HL-60 (cell line): ENCODE data around the gene SLC1A7.

ENCODE experiments used
- DNase-seq, 2 experiments: peaks; one replicate each; pipeline ENCODE4 v3.0.0-alpha.2; 2010 to 2020; ENCODE audit warnings: low read depth in 1 of 2, low spot score in 1 of 2
- H3K27ac ChIP-seq: fragments of 250-450 bp; sonication (Bioruptor Pico); replicated peaks from 2 replicates; pipeline ENCODE4 v1.5.1; 2020; ENCODE audit warnings: mild to moderate bottlenecking, moderate library complexity
- H3K27me3 ChIP-seq: fragments of 250-450 bp; sonication (Bioruptor Pico); 2 replicates; pipeline ENCODE4 v1.5.1; 2021; ENCODE audit warnings: mild to moderate bottlenecking, moderate library complexity; ENCODE audit not compliant: insufficient read depth, poor library complexity, severe bottlenecking
- H3K4me3 ChIP-seq: replicated peaks from 2 replicates; pipeline ENCODE4 v1.5.1; 2011; ENCODE audit warnings: mild to moderate bottlenecking, control low read depth, low read length; ENCODE audit not compliant: insufficient read depth
- GABPA ChIP-seq: IDR thresholded peaks from 2 replicates; pipeline ENCODE4 v1.6.1; 2012; ENCODE audit warnings: low read depth
- POLR2AphosphoS5 ChIP-seq: IDR thresholded peaks from 2 replicates; pipeline ENCODE4 v1.6.1; 2012; ENCODE audit warnings: low read depth
- REST ChIP-seq: IDR thresholded peaks from 2 replicates; pipeline ENCODE4 v1.6.1; 2012; ENCODE audit warnings: low read depth; ENCODE audit not compliant: insufficient replicate concordance
- SPI1 ChIP-seq: IDR thresholded peaks from 2 replicates; pipeline ENCODE4 v1.6.1; 2012; ENCODE audit warnings: low read depth, mild to moderate bottlenecking, borderline replicate concordance
- TF ChIP-seq, protein P1 (sequence below): IDR thresholded peaks from one replicate; pipeline ENCODE4 v1.5.1; 2011; ENCODE audit warnings: low read length, control low read depth, inconsistent platforms; ENCODE audit not compliant: insufficient read depth

The SLC1A7 gene

DNA sequence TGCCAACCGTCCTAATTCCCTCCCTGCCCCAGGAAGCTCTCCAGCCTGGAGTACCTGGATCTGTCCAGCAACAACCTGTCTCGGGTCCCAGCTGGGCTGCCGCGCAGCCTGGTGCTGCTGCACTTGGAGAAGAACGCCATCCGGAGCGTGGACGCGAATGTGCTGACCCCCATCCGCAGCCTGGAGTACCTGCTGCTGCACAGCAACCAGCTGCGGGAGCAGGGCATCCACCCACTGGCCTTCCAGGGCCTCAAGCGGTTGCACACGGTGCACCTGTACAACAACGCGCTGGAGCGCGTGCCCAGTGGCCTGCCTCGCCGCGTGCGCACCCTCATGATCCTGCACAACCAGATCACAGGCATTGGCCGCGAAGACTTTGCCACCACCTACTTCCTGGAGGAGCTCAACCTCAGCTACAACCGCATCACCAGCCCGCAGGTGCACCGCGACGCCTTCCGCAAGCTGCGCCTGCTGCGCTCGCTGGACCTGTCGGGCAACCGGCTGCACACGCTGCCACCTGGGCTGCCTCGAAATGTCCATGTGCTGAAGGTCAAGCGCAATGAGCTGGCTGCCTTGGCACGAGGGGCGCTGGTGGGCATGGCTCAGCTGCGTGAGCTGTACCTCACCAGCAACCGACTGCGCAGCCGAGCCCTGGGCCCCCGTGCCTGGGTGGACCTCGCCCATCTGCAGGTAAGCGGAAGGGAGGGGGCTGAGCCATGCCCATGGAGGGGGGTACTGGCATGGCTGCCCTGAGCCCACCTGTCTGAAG lies 63.9 kb downstream of the SLC1A7 start:
- no peak overlapping the region for H3K4me3 ChIP-seq
- no peak overlapping the region for H3K27ac ChIP-seq
- TF ChIP-seq REST = no peak
- TF ChIP-seq POLR2AphosphoS5 = no peak
- TF ChIP-seq SPI1 = no peak
- no peak for TF ChIP-seq GABPA
- TF ChIP-seq, protein P1, sequence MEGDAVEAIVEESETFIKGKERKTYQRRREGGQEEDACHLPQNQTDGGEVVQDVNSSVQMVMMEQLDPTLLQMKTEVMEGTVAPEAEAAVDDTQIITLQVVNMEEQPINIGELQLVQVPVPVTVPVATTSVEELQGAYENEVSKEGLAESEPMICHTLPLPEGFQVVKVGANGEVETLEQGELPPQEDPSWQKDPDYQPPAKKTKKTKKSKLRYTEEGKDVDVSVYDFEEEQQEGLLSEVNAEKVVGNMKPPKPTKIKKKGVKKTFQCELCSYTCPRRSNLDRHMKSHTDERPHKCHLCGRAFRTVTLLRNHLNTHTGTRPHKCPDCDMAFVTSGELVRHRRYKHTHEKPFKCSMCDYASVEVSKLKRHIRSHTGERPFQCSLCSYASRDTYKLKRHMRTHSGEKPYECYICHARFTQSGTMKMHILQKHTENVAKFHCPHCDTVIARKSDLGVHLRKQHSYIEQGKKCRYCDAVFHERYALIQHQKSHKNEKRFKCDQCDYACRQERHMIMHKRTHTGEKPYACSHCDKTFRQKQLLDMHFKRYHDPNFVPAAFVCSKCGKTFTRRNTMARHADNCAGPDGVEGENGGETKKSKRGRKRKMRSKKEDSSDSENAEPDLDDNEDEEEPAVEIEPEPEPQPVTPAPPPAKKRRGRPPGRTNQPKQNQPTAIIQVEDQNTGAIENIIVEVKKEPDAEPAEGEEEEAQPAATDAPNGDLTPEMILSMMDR = no peak
- no peak for DNase-seq
- H3K27me3 ChIP-seq = no peaks in the 10 kb centered on the region

- H3K4me3 ChIP-seq = no peak overlapping the region
- no peak for DNase-seq
- H3K27me3 ChIP-seq = no peaks in the 10 kb centered on the region
- no peak overlapping the region for H3K27ac ChIP-seq
- TF ChIP-seq, protein P1 = no peak
- TF ChIP-seq SPI1 (no peak), POLR2AphosphoS5 (no peak), GABPA (no peak), REST (no peak)
These were observed 64.9 kb downstream of the SLC1A7 start for GRCh38 chr1:53077599-53077965.

DNA sequence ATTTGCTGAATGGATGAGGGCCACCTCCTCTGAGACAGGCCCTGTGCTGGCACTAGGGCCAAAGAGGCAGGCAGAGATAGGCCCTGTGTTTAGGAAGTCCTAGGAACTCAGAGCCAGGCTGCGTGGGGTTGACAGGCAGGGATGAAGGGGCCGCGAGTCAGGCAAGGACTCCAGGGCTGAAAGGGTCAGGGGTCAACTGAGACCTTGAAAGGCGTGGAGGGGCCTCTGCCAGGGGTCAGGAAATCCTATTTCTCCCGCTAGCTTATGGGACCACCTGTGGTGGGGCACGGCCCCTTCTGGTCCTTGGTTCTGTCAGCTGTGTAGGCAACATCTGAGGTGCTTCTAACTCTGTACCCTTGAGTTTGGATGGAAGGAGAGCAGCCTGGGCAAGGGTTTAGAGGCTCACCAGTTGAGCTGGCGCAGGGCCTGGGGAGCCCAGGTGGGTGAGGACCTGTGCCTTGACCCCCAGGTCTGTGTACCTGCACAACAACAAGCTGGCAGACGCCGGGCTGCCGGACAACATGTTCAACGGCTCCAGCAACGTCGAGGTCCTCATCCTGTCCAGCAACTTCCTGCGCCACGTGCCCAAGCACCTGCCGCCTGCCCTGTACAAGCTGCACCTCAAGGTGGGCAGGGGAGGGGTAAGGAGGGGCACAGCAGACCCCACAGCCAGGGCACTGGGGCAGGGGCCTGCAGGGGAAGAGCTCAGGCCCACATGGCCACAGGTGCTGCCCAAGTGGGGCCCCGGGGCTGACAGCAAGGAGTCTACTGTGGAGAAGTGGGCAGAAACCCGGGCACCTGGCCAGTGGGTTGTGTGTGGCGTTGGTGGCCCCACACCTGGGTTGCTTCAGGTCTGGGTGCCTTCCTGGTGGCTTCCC lies 65.5 kb downstream of the SLC1A7 start:
- TF ChIP-seq GABPA = no peak
- TF ChIP-seq REST = no peak
- no peak for TF ChIP-seq POLR2AphosphoS5
- no peak for TF ChIP-seq SPI1
- TF ChIP-seq, protein P1 = no peak

More for the DNA sequence above, 65.5 kb downstream of the SLC1A7 start:
- H3K27ac ChIP-seq = no peak overlapping the region
- DNase-seq = no peak
- no peak overlapping the region for H3K4me3 ChIP-seq
- H3K27me3 ChIP-seq = no peaks in the 10 kb centered on the region
